H1 (cell line): ENCODE measurements around the gene SELENOS. TPM values are rescaled to one million over a fixed set of nuclear protein-coding genes. Genes with fewer than 3 reads are reported as not detected.

Experiments used
- polyA plus RNA-seq, 7 experiments: library from polyadenylated mRNA; depleted of rRNA in 3 of 7; stranded (reverse) in 5 of 7; unstranded in 2 of 7; fragments of >200 nt in 5 of 7; fragments of 200-250 nt in 2 of 7; gene quantifications; 1 replicate in 5 of 7; 2 replicates in 1 of 7; 4 replicates in 1 of 7; pipeline versions ENCODE4 v1.2.1 to v1.2.3, GENCODE V29; 2011 to 2013; ENCODE audit warnings: missing spikeins in 2 of 7, mixed read lengths in 2 of 7
- total RNA-seq: library from RNA; stranded (reverse); fragmentation: NEBNext Ultra II Directional; extraction: Animal tissue kit (Norgen Biotek cat#: 25700); gene quantifications from 2 replicates; pipeline ENCODE4 v1.2.1, GENCODE V29; 2021

Gene SELENOS
- total and polyA plus RNA-seq, 2 of the 8 experiments (the other 6 are each of a cell fraction or from before 2014, with no cell fraction given), result 45.1 to 46.0 TPM

Other genes starting within 250 kb of the SELENOS start
- gene CHSY1, start 25.4 kb downstream of the SELENOS start, total RNA-seq, result 60.3 and 60.7 TPM in 2 replicates
- gene CHSY1, start 25.4 kb downstream of the SELENOS start, polyA plus RNA-seq (2011; rRNA removed), result 15.5 and 24.9 TPM in 2 replicates
- gene SNRPA1, start 17.8 kb upstream of the SELENOS start, total RNA-seq, result 214 and 221 TPM in 2 replicates
- 140 and 143 TPM in 2 replicates for gene SNRPA1, start 17.8 kb upstream of the SELENOS start, polyA plus RNA-seq (2011; rRNA removed)
- 3.3 and 4.0 TPM in 2 replicates for gene PCSK6, start 212.2 kb upstream of the SELENOS start, total RNA-seq
- gene PCSK6, start 212.2 kb upstream of the SELENOS start, polyA plus RNA-seq (2011; rRNA removed), result 1.9 and 2.4 TPM in 2 replicates